Stimulated activated naive CD4-positive, alpha-beta T cell treated with Interleukin-2 at 50 U/mL for 16 hours (primary cell): ENCODE data around the gene BAK1.

Experiments used
- DNase-seq: peaks from one replicate; lab custom pipeline; 2025; lab: John Stamatoyannopoulos, UW

Gene BAK1

DNA sequence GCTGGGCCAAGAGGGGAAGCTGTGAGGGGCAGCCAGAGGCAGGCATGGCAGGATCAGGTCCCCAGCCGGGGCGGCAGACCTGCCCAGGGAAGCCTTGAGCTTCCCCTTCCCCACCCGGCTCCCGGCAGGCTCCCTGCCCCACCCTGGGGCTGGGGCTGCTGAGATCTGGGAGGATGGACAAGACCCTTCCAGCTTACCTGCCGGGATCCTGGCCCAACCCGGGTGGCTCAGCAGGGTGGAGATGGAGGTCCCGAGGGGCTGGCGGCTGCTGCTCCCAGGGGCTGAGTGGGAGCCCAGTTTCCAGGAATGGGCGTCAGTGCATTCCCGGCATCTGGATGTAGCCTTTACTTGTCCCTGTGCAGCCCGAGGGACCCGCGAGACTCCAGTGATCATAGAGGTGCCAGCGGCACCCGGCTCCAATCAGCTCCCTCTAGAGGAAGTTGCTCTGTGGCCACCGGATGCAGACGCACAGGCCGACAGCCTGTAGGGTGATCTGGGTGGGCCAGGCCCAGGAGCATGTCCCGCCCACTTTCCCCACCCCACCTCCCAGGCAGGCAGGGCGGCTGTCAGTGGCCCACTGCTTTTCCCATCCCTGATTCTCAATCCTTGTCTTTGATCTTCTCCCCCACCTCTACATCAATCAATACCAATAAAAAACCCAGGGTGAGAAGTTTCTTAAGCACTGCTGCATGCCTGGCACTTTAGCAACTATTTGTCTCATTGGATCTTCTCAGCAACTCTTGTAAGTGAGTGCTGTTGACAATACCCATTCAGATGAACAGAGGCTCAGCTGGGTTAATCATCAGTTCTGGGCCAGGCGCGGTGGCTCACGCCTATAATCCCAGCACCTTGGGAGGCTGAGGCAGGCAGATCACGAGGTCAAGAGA, at the start of gene BAK1:
BAK1 (minus strand) TSS at position 449 of the 887 bp plus-strand sequence. CDS start 2,672 bp downstream, outside the sequence.
- DNase-seq = peak; percentile 83

DNA sequence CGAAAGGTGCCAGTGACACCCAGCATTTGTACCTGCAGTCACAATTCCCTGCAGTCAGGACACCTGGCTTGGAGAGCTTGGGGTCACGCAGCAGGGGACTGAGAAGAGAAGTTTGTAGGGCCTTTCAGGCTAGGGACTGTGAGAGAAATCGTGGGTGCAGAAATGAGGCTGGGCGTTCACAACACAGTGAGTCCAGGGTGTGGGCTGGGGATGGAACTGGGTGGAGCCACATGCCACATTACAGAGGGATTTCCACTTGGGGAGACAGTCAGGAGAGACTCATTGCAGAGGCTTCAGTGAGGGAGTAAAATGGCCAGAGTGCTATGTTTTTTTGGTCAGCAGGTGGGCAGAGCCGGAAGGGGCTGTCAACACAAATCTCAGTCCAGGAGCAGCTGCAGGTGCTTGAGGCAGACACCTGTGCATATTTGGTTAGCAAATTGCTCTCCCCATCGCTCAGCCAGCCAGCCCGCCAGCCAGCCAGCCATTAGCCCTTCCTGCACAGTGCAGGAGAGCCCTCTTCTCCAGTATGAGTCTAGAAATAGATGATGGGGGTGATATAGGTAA, 48.4 kb upstream of the BAK1 start:
- no peak for DNase-seq

DNA sequence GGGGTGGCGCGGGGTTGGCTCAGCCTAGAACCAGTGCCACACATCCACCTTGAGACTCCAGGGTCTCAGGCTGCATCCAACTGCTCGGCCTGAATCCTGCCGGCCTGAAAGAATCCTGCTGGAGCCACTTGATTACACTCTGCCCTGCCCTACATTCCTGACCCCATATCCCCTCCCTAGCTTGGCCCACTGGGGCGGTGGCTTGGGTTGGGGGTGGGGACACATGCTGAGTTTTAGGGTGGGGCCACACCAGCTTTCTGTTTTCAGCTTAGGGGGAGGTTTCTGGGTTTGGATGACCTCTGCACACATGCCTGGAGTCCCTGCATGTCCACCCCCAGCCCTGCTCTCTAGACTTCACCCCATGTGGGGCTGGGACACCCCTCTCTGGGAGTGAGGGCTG, 47.8 kb upstream of the BAK1 start:
- DNase-seq = no peak

DNA sequence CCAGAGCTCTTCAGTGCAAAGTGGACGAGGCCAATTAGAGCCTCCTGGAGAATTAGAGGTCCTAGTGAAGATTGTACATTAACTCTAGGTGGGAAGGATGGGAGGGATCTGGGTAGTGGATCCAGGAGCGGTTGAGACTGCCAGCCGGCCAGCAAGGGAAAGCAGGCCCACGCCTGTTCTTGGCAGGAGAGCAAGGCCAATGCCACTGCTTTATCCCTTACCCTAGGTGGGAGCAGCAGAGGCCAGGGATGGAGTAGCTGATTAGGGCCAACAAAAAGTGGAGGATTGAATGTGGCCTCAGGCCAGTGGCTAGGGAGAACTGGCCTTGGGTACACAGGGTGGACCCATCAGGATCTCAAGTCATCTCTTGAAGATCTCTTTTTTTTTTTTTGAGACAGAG, 44.8 kb upstream of the BAK1 start:
- no peak for DNase-seq

DNA sequence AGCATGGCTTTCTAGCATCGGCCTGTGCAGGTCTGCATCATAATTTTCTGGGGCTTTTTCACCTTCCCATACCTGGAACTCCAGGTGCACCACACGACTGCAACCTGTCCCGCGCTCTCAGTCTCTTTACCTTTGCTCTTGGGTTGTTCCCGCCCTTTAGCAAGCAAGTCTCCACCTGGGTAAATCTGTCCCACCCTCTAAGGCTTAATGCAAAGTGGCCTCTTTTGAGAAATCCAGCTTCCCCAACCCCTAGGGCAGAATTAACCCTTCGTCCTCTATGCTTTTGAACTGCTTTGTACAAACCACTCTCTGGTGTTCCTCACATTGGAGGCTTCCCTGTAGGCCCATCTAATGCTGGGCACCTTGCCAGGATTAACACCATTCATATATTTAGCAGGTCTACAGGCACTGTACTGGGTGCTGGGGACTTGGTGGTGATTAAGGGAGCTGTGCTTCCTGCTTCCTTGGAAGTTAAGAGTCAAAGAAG, 43.9 kb upstream of the BAK1 start:
- DNase-seq = no peak

DNA sequence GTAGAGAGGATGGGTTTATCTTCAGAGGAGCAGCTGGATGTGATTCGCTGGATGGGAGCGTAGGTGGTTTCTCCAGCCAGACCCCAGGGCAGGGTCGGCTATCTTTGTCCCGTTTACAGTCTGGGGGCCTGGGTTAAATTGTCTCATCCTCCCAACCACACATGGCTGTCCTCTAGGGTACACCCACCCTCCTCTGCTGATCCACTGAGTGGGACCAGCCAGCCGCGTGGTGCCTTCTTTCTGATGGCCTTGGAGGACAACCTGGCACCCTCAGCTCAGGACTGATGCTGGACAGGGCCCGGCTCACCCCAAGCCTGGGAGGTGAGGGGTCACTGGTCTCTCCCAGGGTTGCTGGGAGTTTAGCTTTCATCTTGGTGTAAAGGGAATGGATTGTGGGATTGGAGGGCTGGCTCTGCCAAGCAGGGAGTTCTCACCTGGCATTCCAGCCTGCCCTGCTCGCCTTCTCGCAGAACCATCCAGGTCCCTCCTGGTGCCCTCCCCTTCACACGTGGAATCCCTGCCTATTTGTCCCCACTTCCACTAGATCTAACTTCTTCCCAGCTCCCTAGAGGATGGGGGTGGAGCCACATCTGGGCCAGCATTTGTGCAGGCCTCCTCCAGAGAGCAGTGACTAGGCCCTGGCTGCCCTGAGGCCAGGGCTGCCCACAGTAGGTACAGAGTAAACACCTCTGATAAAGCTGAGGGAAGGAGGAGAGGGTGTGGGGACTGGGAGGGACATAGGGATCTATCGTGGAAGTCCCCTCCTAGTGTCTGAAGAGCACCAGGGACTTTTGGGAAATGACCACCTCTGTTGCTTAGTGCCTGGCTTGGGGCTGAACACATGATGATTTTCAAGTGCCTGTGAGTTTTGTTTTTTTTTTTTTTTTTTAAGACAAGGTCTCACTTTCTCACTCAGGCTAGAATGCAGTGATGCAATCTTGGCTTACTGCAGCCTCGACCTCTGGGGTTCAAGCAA, 42.7 kb upstream of the BAK1 start:
- DNase-seq = no peak

DNA sequence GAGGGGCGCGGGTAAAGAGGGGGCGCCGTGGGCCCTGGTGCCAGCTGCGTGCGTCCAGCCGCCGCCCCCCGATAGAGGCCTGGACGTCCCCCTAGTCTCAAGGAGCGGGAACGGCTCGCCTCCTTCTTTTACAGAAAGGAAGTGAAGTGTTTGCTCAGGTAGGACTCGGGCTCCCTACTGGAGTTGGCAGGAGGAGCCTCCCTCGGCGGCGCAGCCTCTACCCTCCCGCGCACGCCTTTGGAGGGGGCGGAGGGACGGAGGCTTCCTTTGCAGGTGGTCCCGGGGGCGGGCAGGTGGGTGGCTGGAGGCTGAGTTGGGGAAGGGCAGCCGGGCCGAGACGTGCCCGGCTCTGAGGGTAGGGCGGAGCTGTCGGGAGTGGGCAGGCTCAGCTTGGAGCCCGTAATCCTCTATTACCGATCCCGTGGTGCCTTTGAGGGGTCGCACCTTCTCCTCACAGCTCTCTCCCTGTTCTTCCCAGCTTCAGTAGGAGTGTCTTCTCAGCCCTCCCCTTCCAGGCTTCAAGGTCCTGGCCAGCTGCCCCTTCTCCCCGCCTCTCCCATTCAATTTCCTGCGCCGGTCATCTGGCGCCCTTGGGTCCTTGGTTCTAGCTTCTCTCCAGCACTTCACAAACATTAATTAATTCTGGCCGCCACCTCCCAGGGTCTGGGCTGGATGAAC, 41.8 kb upstream of the BAK1 start:
- DNase-seq = peak; percentile 43

DNA sequence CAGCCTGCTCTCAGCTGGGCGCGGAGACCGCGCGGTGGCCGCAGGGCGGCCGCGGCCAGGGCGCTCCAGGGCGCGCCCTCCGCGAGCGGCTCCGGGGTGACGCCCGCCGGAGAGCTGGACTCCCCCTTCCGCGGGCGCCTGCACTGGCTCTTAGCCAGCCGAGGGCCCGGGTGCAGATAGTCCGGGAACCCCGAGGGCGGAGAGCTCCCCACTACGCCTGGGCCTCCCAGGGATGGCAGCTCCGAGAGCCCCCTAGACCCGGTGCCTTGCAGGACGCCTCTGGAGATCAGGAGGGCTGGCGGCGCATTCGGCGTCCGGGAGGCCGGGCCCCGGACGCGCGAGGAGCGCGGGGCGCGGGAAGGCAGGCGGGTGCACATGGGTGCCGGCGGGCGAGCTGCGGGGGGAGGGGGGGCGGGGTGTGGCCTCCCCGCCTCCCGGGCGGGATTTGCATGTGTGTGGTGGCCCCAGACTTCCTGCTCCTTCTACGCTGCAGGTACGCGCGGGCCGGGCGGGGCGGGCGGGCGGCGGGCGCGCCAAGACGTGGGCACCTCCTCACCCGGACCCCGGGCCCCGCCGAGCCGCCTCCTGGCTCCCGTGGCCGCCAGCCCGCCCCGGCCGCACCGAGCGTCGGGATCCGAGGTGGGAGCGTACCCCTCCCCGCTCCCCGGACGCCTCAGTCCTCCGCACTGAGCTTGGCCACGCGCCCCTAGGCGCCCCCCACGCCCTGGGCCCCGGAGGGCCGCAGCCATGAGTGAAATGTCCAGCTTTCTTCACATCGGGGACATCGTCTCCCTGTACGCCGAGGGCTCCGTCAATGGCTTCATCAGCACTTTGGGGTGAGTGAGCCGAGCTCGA, 41.0 kb upstream of the BAK1 start, which contains the start of gene ITPR3:
ITPR3 (plus strand) TSS at position 467 of the 855 bp plus-strand sequence; CDS start at position 748, 281 bp downstream.
- peak; percentile 74 for DNase-seq

DNA sequence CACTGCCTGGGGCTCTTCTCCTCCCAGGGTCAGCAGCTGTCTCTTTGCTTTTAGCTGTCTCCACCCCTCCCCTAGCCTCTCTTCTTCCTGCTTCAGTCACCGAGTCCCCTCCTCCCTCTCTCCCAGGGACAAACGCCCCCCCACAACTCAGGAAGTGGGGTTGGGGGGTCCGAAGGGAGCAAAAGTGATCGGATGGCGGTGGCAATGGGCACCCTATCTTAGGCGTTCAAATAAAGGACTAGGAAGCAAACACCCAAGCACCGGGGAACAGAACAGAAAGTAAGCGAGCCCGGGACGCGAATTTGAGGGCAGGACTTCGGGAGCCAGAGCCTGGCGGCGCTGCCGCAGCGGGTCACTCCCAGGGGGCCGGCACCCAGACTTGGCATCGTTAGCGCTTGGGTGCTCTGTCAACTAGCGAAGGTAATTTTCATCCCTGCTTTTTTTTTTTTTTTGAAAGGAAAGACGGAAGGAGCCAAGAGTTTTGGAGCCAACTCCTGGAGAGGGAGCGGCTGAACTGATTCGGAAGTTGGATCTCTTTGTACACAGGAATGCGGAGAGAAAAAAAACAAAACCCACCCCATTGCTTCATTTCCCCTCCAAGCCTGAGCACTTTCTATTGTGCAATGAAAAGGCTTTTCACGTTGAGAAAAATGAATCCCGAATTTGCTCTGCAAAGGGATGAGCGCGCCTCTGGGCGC, 40.2 kb upstream of the BAK1 start:
- DNase-seq = no peak

DNA sequence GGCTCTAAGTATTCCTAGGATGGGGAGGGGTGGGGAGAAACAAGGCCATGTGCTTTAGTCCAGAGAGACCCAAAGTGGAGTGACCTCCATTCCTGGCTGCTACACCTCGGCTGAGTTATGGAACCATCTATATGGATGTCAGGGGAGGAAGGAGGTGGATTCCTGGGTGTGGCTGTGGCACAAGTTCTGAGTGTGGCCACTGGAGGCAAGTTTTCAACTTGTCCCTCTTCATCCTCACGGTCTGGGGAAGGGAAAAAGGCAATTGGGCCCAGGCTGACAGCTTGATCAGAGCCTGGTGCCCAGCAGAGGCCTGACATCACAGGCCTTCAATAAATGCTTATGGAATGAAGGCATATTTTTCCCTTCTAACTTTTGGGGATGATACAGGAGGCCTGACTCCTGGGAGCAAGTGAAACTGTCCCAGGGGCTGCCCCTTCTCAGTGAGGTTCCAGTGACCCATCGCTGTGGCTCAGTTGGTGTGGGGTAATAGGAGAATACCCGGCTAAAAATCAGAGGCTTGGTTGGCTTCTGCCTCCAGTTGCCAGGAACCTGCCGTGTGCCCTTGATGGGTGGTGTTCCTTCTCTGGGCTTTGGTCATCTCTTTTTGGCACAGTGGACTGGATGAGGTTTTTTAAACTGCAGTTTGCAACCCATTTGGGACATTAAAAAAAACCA, 39.2 kb upstream of the BAK1 start:
- DNase-seq = no peak

DNA sequence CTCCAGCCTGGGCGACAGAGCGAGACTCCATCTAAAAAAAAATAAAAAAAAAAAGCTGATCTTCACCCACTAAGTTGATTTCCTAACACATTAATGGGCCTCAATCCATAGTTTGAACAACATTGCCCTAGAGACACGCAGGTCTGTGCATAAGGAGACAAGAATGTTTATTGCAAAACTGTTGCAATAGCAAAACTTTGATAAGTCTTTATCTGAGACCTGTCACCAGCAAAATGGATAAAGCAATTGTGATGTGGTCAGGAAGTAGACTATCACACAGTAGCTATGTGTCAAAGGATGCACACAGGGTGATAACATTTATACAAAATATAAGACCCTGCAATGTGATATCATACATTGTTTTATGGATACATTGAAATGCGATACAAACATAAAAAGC, 36.8 kb upstream of the BAK1 start:
- no peak for DNase-seq

DNA sequence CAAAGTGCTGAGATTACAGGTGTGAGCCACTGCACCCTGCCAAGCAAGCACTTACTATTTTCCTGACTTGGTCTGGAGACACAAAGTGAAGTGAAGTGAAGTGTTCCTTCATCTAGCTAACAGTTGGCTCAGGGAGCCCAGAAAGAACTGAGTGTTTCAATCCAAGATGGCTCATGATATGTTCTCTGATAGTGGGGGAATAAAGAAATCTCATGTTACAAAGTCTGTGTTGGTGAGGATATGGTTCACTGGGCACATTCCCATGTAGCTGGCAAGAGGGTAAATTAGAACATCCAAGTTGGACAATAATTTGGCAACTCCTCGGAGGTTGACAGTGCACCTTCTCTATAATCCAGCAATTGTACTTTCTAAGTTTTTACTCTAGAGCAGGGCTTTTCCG, 36.0 kb upstream of the BAK1 start:
- DNase-seq = no peak

DNA sequence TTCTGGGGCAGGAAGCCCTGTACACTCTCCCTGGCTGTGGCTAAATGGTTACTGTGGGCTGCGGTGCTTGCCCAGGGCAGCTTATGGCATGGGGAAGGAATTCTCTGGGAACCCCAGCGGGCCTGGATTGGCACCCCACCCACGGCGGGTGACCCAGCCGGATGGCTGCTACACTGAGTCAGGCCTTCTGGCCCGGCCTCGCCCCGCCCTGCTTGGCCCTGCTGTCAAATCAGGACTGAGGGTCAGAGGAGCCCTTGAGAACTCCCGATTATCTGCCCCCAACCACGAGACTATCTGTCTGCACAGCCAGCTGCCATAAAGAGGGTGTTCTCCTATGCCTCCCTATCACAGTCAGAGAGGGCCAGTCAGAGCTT, 33.7 kb upstream of the BAK1 start:
- DNase-seq = no peak

DNA sequence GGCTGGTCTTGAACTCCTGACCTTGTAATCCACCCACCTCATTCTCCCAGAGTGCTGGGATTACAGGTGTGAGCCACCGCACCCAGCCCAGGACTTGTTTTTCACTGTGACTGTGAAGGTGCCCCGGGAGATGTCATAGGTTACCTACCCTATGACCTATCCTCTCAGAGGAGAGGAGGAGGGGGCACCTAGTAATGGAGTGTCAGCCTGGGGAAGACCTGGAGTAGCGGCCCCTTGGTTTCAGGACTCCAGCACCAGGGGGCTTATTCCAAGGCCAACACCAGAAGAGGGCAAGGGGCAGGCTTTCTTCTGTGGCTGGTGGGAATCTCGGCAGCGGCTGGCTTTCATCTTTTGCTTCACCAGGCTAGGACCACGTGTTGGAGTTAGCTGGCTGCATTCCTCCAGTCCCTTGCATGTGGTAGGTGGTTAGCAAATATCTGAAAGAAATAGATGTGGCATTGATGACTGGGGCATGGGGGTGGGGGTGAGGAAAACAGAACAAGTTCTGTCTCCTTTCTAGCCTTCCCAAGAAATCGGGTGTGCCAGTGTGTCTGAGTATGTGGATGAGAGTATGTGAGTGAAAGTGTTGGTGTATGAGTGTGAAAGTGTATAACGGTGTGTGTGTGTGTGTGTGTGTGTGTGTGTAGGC, 33.2 kb upstream of the BAK1 start:
- DNase-seq = no peak

DNA sequence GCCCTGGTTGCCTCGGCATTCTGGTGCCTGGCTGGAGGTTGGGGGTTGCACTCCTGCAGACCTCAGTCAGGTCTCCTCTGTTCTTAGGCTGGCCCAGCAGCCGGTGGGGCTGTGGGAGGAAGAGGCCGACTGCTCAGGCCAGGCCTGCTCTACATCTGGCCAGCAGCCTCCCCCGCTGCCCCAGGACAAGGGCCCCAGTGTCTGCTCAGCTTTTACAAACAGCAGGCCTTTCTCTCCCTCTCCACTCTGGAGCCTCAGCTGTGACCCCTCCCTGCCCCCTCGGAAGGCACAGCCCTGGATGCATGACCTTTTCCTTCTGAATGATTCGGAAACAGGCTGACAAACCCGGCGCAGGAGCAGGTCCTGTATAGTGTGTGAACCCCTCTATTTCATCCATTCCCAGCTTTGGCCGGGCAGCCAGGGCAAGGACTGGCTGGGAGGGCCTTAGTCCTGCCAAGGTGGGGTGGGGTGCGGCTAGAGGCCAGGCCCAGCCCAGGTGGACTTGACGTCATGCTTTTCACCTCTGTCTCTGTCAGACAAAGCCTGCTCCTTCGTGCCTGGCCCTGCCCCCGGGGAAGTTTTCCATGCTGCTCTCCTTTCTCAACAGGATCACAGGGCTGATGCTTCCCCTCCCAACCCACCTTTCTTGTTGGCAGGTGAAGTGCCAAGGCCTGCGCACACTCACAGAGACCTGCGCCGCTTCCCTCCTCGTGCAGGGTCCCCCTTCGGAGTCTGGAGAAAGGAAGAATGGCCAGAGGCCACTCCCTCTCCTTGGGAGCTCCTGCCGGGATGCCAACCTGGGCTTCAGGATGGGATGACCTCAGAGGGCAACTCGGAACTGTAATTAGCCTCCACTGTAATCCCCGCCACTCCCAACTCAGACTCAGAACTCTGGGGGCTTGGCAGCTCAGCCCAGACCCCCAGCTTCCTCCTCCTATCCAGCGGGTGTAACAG, 31.0 kb upstream of the BAK1 start:
- no peak for DNase-seq

DNA sequence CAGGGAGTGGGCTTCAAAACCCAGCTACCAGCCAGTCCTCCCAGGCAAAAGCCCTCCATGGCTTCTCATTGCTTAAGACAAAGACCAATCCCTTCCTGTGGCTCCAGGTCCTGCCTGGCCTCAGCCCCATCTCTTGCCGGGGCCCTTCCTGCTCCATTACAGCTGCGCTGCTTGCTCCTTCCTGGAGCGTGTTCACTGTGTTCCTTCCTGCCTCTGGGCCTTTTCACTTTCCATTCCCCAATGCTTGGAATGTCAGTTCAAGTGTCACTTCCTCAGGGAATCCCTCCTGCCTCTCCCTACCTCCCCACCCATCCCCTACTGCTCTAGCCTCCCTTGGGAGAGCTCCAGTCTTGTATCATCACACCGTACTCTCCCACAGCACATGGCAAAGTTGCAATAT, 30.0 kb upstream of the BAK1 start:
- DNase-seq = no peak

DNA sequence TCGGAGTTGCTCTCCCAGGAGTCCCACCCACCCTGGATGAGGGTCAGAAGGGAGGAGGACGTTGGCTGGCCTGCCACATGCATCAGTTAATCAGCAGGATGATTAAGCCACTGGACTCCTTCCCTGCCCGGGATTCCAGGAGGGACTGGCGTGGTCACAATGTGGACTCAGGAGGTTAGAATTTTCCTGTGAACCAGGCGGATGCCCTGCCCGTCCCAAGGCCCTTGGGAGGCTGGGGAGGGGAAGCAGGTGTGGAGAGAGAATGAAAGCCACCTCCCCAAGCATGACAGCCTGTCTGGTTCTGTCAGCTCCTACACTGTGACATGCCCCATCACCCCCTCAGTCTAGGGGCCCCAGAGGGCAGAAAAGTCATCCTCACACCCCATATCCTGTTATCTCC, 29.5 kb upstream of the BAK1 start:
- DNase-seq = no peak

DNA sequence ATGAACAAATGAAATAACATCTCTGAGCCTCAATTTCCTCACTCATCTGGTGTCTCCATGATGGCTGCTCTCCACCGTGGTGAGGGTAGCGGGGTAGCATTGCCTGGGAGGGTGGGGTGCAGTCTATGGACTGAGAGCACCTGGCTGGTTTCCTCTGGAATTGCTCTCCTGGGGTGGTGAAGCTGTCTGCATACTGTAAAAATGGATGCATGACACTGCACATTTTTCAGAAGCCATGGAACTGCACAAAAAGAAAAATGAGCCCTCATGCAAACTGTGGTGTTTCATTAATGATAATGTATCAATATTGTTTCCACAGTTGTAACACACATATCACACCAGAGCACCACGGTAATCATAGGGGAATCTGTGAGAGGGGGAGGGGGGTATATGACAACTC, 28.9 kb upstream of the BAK1 start:
- no peak for DNase-seq
